ENCODE measurements around the gene WBP1L. TPM values are rescaled to one million over a fixed set of nuclear protein-coding genes. Genes with fewer than 3 reads are reported as not detected.

The WBP1L gene
- total and polyA plus RNA-seq, 4 donors = 12.3 to 43.6 (median 27.6) TPM

- Histone ChIP-seq H3K27me3 (ENCODE audit: control insufficient read depth in 4 of 4, insufficient read depth in 4 of 4, low read length in 3 of 4) (no peaks in the 10 kb centered on the region), H3K9me3 (ENCODE audit: control insufficient read depth in 4 of 4, low read length in 3 of 4) (no peaks in the 10 kb centered on the region), H3K4me3 (ENCODE audit: low read depth in 1 of 3, low read length in 3 of 3) (no peak overlapping the region), H3K4me1 (ENCODE audit: control insufficient read depth in 4 of 4, insufficient read depth in 4 of 4, low read length in 3 of 4) (peaks cover 17 to 43% (median 34%) of the 10 kb centered on the region in 4 donors), H3K27ac (ENCODE audit: low read depth in 1 of 2, low read length in 2 of 2) (peak overlapping the region; percentile 78 to 82), H3K9ac (ENCODE audit: low read depth in 1 of 2, low read length in 2 of 2) (peak overlapping the region in 1 of 2 donors; percentile 54), H3K36me3 (ENCODE audit: control insufficient read depth in 4 of 4, insufficient read depth in 3 of 4, low read depth in 1 of 4, low read length in 3 of 4) (peaks cover 0 to 11% (median 5%) of the 10 kb centered on the region in 4 donors)
- 73% methylated on average over 15 of the region's 15 CpGs for WGBS
- DNase-seq (ENCODE audit: low spot score) = no peak
- TF ChIP-seq SP1 (IDR thresholded peaks at IDR 0.05) (no peak), RAD21 (IDR thresholded peaks at IDR 0.05) (no peak), YY1 (IDR thresholded peaks at IDR 0.05) (no peak), GABPA (IDR thresholded peaks at IDR 0.05 in 1 of 2, conservative IDR thresholded peaks at IDR 0.05 in 1 of 2) (no peak), FOXA1 (IDR thresholded peaks at IDR 0.05) (no peak)
- TF ChIP-seq, protein P1, sequence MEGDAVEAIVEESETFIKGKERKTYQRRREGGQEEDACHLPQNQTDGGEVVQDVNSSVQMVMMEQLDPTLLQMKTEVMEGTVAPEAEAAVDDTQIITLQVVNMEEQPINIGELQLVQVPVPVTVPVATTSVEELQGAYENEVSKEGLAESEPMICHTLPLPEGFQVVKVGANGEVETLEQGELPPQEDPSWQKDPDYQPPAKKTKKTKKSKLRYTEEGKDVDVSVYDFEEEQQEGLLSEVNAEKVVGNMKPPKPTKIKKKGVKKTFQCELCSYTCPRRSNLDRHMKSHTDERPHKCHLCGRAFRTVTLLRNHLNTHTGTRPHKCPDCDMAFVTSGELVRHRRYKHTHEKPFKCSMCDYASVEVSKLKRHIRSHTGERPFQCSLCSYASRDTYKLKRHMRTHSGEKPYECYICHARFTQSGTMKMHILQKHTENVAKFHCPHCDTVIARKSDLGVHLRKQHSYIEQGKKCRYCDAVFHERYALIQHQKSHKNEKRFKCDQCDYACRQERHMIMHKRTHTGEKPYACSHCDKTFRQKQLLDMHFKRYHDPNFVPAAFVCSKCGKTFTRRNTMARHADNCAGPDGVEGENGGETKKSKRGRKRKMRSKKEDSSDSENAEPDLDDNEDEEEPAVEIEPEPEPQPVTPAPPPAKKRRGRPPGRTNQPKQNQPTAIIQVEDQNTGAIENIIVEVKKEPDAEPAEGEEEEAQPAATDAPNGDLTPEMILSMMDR (IDR thresholded peaks at IDR 0.05; ENCODE audit: low read depth, low read length, missing input control) = no peak
- TF ChIP-seq, protein P2, sequence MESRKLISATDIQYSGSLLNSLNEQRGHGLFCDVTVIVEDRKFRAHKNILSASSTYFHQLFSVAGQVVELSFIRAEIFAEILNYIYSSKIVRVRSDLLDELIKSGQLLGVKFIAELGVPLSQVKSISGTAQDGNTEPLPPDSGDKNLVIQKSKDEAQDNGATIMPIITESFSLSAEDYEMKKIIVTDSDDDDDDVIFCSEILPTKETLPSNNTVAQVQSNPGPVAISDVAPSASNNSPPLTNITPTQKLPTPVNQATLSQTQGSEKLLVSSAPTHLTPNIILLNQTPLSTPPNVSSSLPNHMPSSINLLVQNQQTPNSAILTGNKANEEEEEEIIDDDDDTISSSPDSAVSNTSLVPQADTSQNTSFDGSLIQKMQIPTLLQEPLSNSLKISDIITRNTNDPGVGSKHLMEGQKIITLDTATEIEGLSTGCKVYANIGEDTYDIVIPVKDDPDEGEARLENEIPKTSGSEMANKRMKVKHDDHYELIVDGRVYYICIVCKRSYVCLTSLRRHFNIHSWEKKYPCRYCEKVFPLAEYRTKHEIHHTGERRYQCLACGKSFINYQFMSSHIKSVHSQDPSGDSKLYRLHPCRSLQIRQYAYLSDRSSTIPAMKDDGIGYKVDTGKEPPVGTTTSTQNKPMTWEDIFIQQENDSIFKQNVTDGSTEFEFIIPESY (IDR thresholded peaks at IDR 0.05) = no peak
- TF ChIP-seq, protein P3, sequence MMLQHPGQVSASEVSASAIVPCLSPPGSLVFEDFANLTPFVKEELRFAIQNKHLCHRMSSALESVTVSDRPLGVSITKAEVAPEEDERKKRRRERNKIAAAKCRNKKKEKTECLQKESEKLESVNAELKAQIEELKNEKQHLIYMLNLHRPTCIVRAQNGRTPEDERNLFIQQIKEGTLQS (IDR thresholded peaks at IDR 0.05) = no peak
Measured at GRCh38 chr10:102795453-102796406, 52.0 kb downstream of the WBP1L start.

DNA sequence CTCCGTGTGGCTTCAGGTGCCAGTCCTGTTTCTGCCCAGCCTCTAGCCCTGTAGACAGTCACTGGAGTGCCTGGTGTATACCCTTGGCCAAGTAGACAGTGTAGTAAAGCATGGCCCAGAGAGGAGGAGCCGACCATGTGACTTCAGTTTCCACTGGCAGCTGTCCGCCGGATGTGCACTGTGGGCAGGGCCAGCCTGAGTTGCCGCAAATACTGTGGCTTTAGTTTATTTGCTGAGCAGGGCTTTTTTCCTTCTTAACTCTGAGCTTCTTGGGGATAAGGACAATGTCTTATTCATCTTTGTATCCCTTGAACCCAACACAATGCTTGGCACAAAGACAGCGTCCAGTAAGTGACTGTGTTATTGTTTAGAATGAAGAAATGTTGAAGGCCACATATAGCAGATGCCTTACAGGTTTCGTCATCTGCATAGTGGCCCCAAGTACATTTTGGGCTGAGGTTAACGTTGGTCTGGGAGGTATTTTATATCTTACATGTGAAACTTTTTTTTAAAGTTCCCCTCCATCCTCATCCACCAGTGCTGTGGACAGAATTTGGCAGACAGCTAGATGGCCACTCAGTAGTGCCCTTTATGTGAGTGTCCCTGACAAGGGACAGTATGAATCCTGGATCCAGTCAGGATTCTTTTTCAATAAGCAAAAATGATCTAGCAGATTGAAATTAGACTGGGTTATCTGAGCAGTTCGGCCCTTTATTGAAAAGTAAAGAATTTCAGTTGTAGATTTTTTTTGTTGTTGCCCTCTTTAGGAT is 52.8 kb downstream of the WBP1L start:
- Histone ChIP-seq H3K4me1 (ENCODE audit: control insufficient read depth in 4 of 4, insufficient read depth in 4 of 4, low read length in 3 of 4) (peaks cover 20 to 52% (median 39%) of the 10 kb centered on the region in 4 donors), H3K4me3 (ENCODE audit: low read depth in 1 of 3, low read length in 3 of 3) (no peak overlapping the region)
- WGBS = 27% methylated on average over 9 of the region's 9 CpGs
- peak; percentile 68 for TF ChIP-seq YY1 (IDR thresholded peaks at IDR 0.05)
- TF ChIP-seq HNF4G (IDR thresholded peaks at IDR 0.05) = no peak
- TF ChIP-seq HNF4A (conservative IDR thresholded peaks at IDR 0.05) = peak; percentile 33 to 46
- peak; percentile 50 to 65 for TF ChIP-seq RAD21 (IDR thresholded peaks at IDR 0.05)
- peak; percentile 58 for TF ChIP-seq FOXA1 (IDR thresholded peaks at IDR 0.05)
- peak; percentile 49 for TF ChIP-seq FOXA2 (IDR thresholded peaks at IDR 0.05)
- TF ChIP-seq TAF1 (conservative IDR thresholded peaks at IDR 0.05) = peak; percentile 75
- TF ChIP-seq GABPA (IDR thresholded peaks at IDR 0.05 in 1 of 2, conservative IDR thresholded peaks at IDR 0.05 in 1 of 2) = peak in 1 of 2 donors; percentile 73
- TF ChIP-seq REST (IDR thresholded peaks at IDR 0.05) = peak; percentile 76
- peak; percentile 90 for TF ChIP-seq MAX (IDR thresholded peaks at IDR 0.05)
- peak; percentile 43 for TF ChIP-seq NR2F2 (IDR thresholded peaks at IDR 0.05)
- TF ChIP-seq, protein P2 (IDR thresholded peaks at IDR 0.05) = peak; percentile 37
- TF ChIP-seq, protein P3 (IDR thresholded peaks at IDR 0.05) = no peak

More for the DNA sequence above, 52.8 kb downstream of the WBP1L start:
- peak overlapping the region; percentile 35 to 65 for H3K9ac ChIP-seq (ENCODE audit: low read depth in 1 of 2, low read length in 2 of 2)
- no peaks in the 10 kb centered on the region for H3K9me3 ChIP-seq (ENCODE audit: control insufficient read depth in 4 of 4, low read length in 3 of 4)
- peak overlapping the region; percentile 78 to 82 for H3K27ac ChIP-seq (ENCODE audit: low read depth in 1 of 2, low read length in 2 of 2)
- H3K27me3 ChIP-seq (ENCODE audit: control insufficient read depth in 4 of 4, insufficient read depth in 4 of 4, low read length in 3 of 4) = no peaks in the 10 kb centered on the region
- DNase-seq (ENCODE audit: low spot score) = no peak
- peaks cover 0 to 11% (median 5%) of the 10 kb centered on the region in 4 donors for H3K36me3 ChIP-seq (ENCODE audit: control insufficient read depth in 4 of 4, insufficient read depth in 3 of 4, low read depth in 1 of 4, low read length in 3 of 4)

Data from liver (tissue), 9 donors.